HEK293 (cell line): ENCODE measurements around the gene CCDC88C.
A peak's percentile ranks its signal among the peaks of the same experiment; 100 is the strongest.

Source experiments
- CTCF ChIA-PET: fragments of 350-600 bp; formaldehyde crosslinking; extraction: SDS; loops from one replicate; lab custom pipeline; 2021; ENCODE audit warnings: antibody characterized with exemption; lab: Yijun Ruan, JAX
- POLR2A ChIA-PET: fragments of 300-600 bp; formaldehyde crosslinking; extraction: SDS; loops from one replicate; lab custom pipeline; 2020; ENCODE audit warnings: antibody characterized with exemption, inconsistent platforms; lab: Yijun Ruan, JAX
- H3K27ac ChIP-seq: fragments of 200-500 bp; sonication (Bioruptor generic); 2 replicates; pipeline ENCODE4 v1.5.1; 2014; ENCODE audit warnings: low read depth, low read length, control low read depth, inconsistent platforms; ENCODE audit errors: extremely low read depth
- H3K36me3 ChIP-seq, 2 experiments: fragments of 200-500 bp in 1 of 2; sonication (Bioruptor generic) in 1 of 2; 1 replicate in 1 of 2; 2 replicates in 1 of 2; pipeline ENCODE4 v1.5.1; 2014 to 2017; ENCODE audit warnings: inconsistent platforms in 2 of 2, low read length in 2 of 2; ENCODE audit not compliant: control insufficient read depth in 2 of 2, insufficient read depth in 1 of 2
- H3K4me1 ChIP-seq: fragments of 200-500 bp; sonication (Bioruptor generic); 2 replicates; pipeline ENCODE4 v1.5.1; 2014; ENCODE audit warnings: mild to moderate bottlenecking, low read length, inconsistent platforms; ENCODE audit not compliant: control insufficient read depth, insufficient read depth
- H3K4me3 ChIP-seq: 2 replicates; pipeline ENCODE4 v1.5.1; 2011; ENCODE audit warnings: low read depth, mild to moderate bottlenecking, control low read depth, low read length, moderate library complexity
- H3K9me3 ChIP-seq: fragments of 200-500 bp; sonication (Bioruptor generic); 2 replicates; pipeline ENCODE4 v1.5.1; 2014; ENCODE audit warnings: low read depth, low read length, inconsistent platforms; ENCODE audit not compliant: control insufficient read depth, insufficient read depth
- FEZF1 ChIP-seq: fragments of 450-650 bp; formaldehyde crosslinking; IDR thresholded peaks from 2 replicates; pipeline ENCODE4 v1.5.1; 2016; ENCODE audit warnings: missing biosample characterization, missing genetic modification characterization
- PRDM10 ChIP-seq: fragments of 450-650 bp; formaldehyde crosslinking; IDR thresholded peaks from 2 replicates; pipeline ENCODE4 v1.5.1; 2016; ENCODE audit warnings: missing biosample characterization, missing genetic modification characterization
- PRDM2 ChIP-seq: fragments of 450-650 bp; formaldehyde crosslinking; IDR thresholded peaks from 2 replicates; pipeline ENCODE4 v1.5.1; 2016; ENCODE audit warnings: missing biosample characterization, missing genetic modification characterization, borderline replicate concordance
- SP7 ChIP-seq: fragments of 450-650 bp; formaldehyde crosslinking; IDR thresholded peaks from 2 replicates; pipeline ENCODE4 v1.5.1; 2016; ENCODE audit warnings: missing biosample characterization, missing genetic modification characterization
- YY2 ChIP-seq: fragments of 450-650 bp; formaldehyde crosslinking; IDR thresholded peaks from 2 replicates; pipeline ENCODE4 v1.5.1; 2016; ENCODE audit warnings: missing biosample characterization, missing genetic modification characterization
- ZBTB44 ChIP-seq: fragments of 450-650 bp; IDR thresholded peaks from 2 replicates; pipeline ENCODE4 v1.5.1; 2018; ENCODE audit warnings: missing biosample characterization, mild to moderate bottlenecking, missing genetic modification characterization
- ZIC2 ChIP-seq: fragments of 450-650 bp; formaldehyde crosslinking; IDR thresholded peaks from 2 replicates; pipeline ENCODE4 v1.5.1; 2016; ENCODE audit warnings: missing biosample characterization, missing genetic modification characterization
- ZNF155 ChIP-seq: fragments of 450-650 bp; formaldehyde crosslinking; IDR thresholded peaks from 2 replicates; pipeline ENCODE4 v1.5.1; 2016; ENCODE audit warnings: missing biosample characterization, missing genetic modification characterization
- ZNF169 ChIP-seq: fragments of 450-650 bp; formaldehyde crosslinking; IDR thresholded peaks from 2 replicates; pipeline ENCODE4 v1.5.1; 2016; ENCODE audit warnings: missing biosample characterization, missing genetic modification characterization
- ZNF2 ChIP-seq: fragments of 450-650 bp; formaldehyde crosslinking; IDR thresholded peaks from 2 replicates; pipeline ENCODE4 v1.5.1; 2016; ENCODE audit warnings: missing biosample characterization, missing genetic modification characterization
- ZNF214 ChIP-seq: fragments of 450-650 bp; formaldehyde crosslinking; IDR thresholded peaks from 2 replicates; pipeline ENCODE4 v1.5.1; 2017; ENCODE audit warnings: missing biosample characterization, mild to moderate bottlenecking, missing genetic modification characterization, borderline replicate concordance
- ZNF221 ChIP-seq: fragments of 450-650 bp; formaldehyde crosslinking; IDR thresholded peaks from 2 replicates; pipeline ENCODE4 v1.5.1; 2017; ENCODE audit warnings: missing biosample characterization, missing genetic modification characterization, borderline replicate concordance
- ZNF280C ChIP-seq: fragments of 450-650 bp; formaldehyde crosslinking; IDR thresholded peaks from 2 replicates; pipeline ENCODE4 v1.5.1; 2016; ENCODE audit warnings: missing biosample characterization, missing genetic modification characterization
- ZNF473 ChIP-seq: fragments of 450-650 bp; formaldehyde crosslinking; IDR thresholded peaks from 2 replicates; pipeline ENCODE4 v1.5.1; 2017; ENCODE audit warnings: missing biosample characterization, missing genetic modification characterization
- ZNF488 ChIP-seq: fragments of 450-650 bp; formaldehyde crosslinking; IDR thresholded peaks from 2 replicates; pipeline ENCODE4 v1.5.1; 2016; ENCODE audit warnings: missing biosample characterization, missing genetic modification characterization
- ZNF513 ChIP-seq: fragments of 450-650 bp; IDR thresholded peaks from 2 replicates; pipeline ENCODE4 v1.5.1; 2018; ENCODE audit warnings: missing biosample characterization, missing genetic modification characterization
- ZNF843 ChIP-seq: fragments of 450-650 bp; formaldehyde crosslinking; IDR thresholded peaks from 2 replicates; pipeline ENCODE4 v1.5.1; 2016; ENCODE audit warnings: missing biosample characterization, missing genetic modification characterization

Gene CCDC88C

GRCh38 chr14:91225025-91225424, 192.6 kb downstream of the CCDC88C start (continued):
- TF ChIP-seq ZNF221 (no peak), ZNF473 (tag by site-specific recombination) (no peak), FEZF1 (tag by site-specific recombination) (no peak)

GRCh38 chr14:91223028-91223783, 194.4 kb downstream of the CCDC88C start:
- Histone ChIP-seq H3K4me1 (no peaks in the 10 kb centered on the region), H3K27ac (no peak overlapping the region), H3K4me3 (no peak overlapping the region), H3K36me3 (peaks cover 0 to 5% of the 10 kb centered on the region in 2 experiments; a peak in 1 of 3 replicates), H3K9me3 (no peaks in the 10 kb centered on the region)
- ChIA-PET POLR2A (no interaction called here), CTCF (no interaction called here)
- TF ChIP-seq ZNF155 (tag by site-specific recombination), result no peak
- TF ChIP-seq ZNF280C (tag by site-specific recombination), result no peak
- TF ChIP-seq ZIC2, result 0 out of 2 replicates have a peak, but pooled peaks have one; percentile 7
- no peak for TF ChIP-seq YY2 (tag by site-specific recombination)
- TF ChIP-seq SP7 (tag by site-specific recombination), result no peak
- no peak for TF ChIP-seq ZBTB44 (tag by site-specific recombination)
- no peak for TF ChIP-seq ZNF2 (tag by site-specific recombination)
- TF ChIP-seq PRDM10 (tag by site-specific recombination), result peak; percentile 24; the same call in 1 of the 2 replicates
- TF ChIP-seq ZNF169 (tag by site-specific recombination), result no peak
- no peak for TF ChIP-seq PRDM2
- no peak for TF ChIP-seq ZNF214
- TF ChIP-seq ZNF513, result peak; percentile 50
- TF ChIP-seq ZNF843 (tag by site-specific recombination), result no peak
- no peak for TF ChIP-seq ZNF488
